HCT116 (cell line): Measurements from ENCODE around the gene CH25H.

Source experiments
- CEBPB ChIP-seq: IDR thresholded peaks from 2 replicates; pipeline ENCODE4 v1.6.1; 2012; ENCODE audit warnings: low read depth
- ELF1 ChIP-seq: IDR thresholded peaks from 2 replicates; pipeline ENCODE4 v1.6.1; 2012; ENCODE audit warnings: low read depth, borderline replicate concordance
- EZH2 ChIP-seq: fragments of 200-600 bp; sonication (generic); IDR thresholded peaks from 2 replicates; pipeline ENCODE4 v1.6.1; 2017; ENCODE audit warnings: antibody characterized with exemption, mixed run types
- FOSL1 ChIP-seq: IDR thresholded peaks from 2 replicates; pipeline ENCODE4 v1.6.1; 2012; ENCODE audit warnings: low read depth
- POLR2A ChIP-seq: IDR thresholded peaks from 2 replicates; pipeline ENCODE4 v1.7.0; 2011; ENCODE audit warnings: borderline replicate concordance; ENCODE audit not compliant: insufficient read depth, insufficient read length; ENCODE audit errors: extremely low read depth
- POLR2AphosphoS5 ChIP-seq: IDR thresholded peaks from 2 replicates; pipeline ENCODE4 v1.6.1; 2011; ENCODE audit warnings: mild to moderate bottlenecking, low read depth, low read length, moderate library complexity
- RAD21 ChIP-seq: IDR thresholded peaks from 2 replicates; pipeline ENCODE4 v1.6.1; 2012; ENCODE audit warnings: low read depth, mild to moderate bottlenecking
- SIN3A ChIP-seq: IDR thresholded peaks from 2 replicates; pipeline ENCODE4 v1.6.1; 2012; ENCODE audit warnings: low read depth
- ZNF274 ChIP-seq: fragments of 200-500 bp; sonication (Bioruptor generic); IDR thresholded peaks from 2 replicates; pipeline ENCODE4 v1.6.1; 2014; ENCODE audit warnings: mild to moderate bottlenecking, low read depth, low read length, inconsistent platforms
- TF ChIP-seq, protein P1 (sequence below), 3 experiments: fragments of 200-600 bp in 1 of 3; sonication (generic) in 1 of 3; IDR thresholded peaks in 2 of 3; conservative IDR thresholded peaks in 1 of 3; 2 replicates each; pipeline ENCODE4 v1.5.1; 2012 to 2017; ENCODE audit warnings: low read depth in 2 of 3, low read length in 2 of 3, antibody characterized with exemption in 1 of 3, borderline replicate concordance in 1 of 3, control low read depth in 1 of 3, mild to moderate bottlenecking in 1 of 3, mixed read lengths in 1 of 3, mixed run types in 1 of 3, moderate library complexity in 1 of 3; ENCODE audit not compliant: insufficient read depth in 1 of 3
- TF ChIP-seq, protein P2 (sequence below): IDR thresholded peaks from 2 replicates; pipeline ENCODE4 v1.6.1; 2012

DNA sequence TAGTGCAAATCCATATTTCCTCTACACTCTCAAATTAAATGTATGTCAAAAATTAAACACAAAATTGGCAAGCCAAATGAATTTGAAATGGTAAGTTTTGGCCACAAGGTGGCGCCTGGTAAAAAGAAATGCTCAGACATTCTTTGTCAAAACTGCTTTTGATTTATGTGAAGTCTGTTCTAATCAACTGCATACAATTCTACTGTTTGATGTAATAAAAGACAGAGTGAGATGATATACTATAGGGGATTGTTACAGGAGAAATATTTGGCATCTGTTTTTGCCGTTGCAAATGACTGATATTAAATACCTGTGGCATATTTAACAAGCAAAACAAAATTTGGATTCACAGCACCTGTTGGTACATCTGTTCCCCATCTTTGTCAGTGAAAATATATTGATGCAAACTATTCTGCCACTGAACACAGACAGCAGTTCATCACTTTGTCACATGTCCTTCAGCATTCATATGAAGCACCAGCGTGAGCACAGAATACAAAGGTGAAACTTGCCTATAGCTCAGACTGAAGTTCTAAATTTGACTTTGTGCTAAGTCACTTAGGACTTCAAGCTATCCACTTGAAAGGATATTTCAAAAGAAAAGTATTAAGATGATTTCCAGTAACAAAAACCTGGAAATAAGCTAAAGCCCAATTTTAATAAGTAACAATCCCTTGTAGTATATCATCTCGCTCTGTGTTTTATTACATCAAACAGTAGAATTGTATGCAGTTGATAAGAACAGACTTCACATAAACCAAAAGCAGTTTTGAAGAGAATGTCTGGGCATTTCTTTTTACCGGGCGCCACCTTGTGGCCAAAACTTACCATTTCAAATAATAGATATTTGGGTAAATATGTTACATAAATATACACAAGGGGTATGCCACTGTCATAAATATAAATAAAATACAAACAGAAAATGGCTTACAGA is 10.2 kb upstream of the CH25H start:
- TF ChIP-seq, protein P1, sequence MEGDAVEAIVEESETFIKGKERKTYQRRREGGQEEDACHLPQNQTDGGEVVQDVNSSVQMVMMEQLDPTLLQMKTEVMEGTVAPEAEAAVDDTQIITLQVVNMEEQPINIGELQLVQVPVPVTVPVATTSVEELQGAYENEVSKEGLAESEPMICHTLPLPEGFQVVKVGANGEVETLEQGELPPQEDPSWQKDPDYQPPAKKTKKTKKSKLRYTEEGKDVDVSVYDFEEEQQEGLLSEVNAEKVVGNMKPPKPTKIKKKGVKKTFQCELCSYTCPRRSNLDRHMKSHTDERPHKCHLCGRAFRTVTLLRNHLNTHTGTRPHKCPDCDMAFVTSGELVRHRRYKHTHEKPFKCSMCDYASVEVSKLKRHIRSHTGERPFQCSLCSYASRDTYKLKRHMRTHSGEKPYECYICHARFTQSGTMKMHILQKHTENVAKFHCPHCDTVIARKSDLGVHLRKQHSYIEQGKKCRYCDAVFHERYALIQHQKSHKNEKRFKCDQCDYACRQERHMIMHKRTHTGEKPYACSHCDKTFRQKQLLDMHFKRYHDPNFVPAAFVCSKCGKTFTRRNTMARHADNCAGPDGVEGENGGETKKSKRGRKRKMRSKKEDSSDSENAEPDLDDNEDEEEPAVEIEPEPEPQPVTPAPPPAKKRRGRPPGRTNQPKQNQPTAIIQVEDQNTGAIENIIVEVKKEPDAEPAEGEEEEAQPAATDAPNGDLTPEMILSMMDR (IDR thresholded peaks at IDR 0.05 in 2 of 3, conservative IDR thresholded peaks at IDR 0.05 in 1 of 3; ENCODE audit: borderline replicate concordance in 1 of 3, insufficient read depth in 1 of 3, low read depth in 2 of 3, low read length in 2 of 3) = peak; percentile 50 to 79 (median 74)
- TF ChIP-seq EZH2 = no peak
- no peak for TF ChIP-seq ZNF274
- no peak for TF ChIP-seq CEBPB
- peak; percentile 74 for TF ChIP-seq RAD21
- TF ChIP-seq ELF1 = no peak
- TF ChIP-seq POLR2AphosphoS5 = no peak
- TF ChIP-seq SIN3A = no peak
- TF ChIP-seq, protein P2, sequence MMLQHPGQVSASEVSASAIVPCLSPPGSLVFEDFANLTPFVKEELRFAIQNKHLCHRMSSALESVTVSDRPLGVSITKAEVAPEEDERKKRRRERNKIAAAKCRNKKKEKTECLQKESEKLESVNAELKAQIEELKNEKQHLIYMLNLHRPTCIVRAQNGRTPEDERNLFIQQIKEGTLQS = no peak
- TF ChIP-seq POLR2A = no peak
- TF ChIP-seq FOSL1 = no peak
